ENCODE data around the gene CCDC141.
"Not testable (repeated sequence)": the region's sequence is repeated elsewhere in the genome, so short reads cannot be mapped to it uniquely, and the experiment has no call there.

CCDC141 gene

GRCh38 chr2:179037807-179038206 lies 12.1 kb downstream of the CCDC141 start:
- no peak for DNase-seq

GRCh38 chr2:179036353-179036905 lies 13.5 kb downstream of the CCDC141 start:
- no peak for DNase-seq

GRCh38 chr2:179031731-179032408 lies 18.1 kb downstream of the CCDC141 start:
- DNase-seq = peak; percentile 50

GRCh38 chr2:179024445-179024844 lies 25.5 kb downstream of the CCDC141 start:
- no peak for DNase-seq

GRCh38 chr2:179022685-179023084 lies 27.3 kb downstream of the CCDC141 start:
- DNase-seq = no peak

GRCh38 chr2:179021258-179021657 lies 28.7 kb downstream of the CCDC141 start:
- no peak for DNase-seq

- peak; percentile 75 for DNase-seq
Measured at GRCh38 chr2:179020156-179020750, 29.7 kb downstream of the CCDC141 start.

GRCh38 chr2:179019260-179019659 lies 30.7 kb downstream of the CCDC141 start:
- no peak for DNase-seq

GRCh38 chr2:179017773-179018357 lies 32.1 kb downstream of the CCDC141 start:
- peak; percentile 11 for DNase-seq

GRCh38 chr2:179014189-179014588 lies 35.7 kb downstream of the CCDC141 start:
- not testable (repeated sequence) for DNase-seq

- no peak for DNase-seq
Measured at GRCh38 chr2:179005976-179006375, 44.0 kb downstream of the CCDC141 start.

- no peak for DNase-seq
Measured at GRCh38 chr2:178999476-178999875, 50.5 kb downstream of the CCDC141 start.

- DNase-seq = no peak
Measured at GRCh38 chr2:178998539-178998938, 51.4 kb downstream of the CCDC141 start.

GRCh38 chr2:178997477-178997876 lies 52.5 kb downstream of the CCDC141 start:
- no peak for DNase-seq

GRCh38 chr2:178997067-178997466 lies 52.9 kb downstream of the CCDC141 start:
- DNase-seq = no peak

GRCh38 chr2:178994264-178994663 lies 55.7 kb downstream of the CCDC141 start:
- no peak for DNase-seq

GRCh38 chr2:178993788-178994187 lies 56.1 kb downstream of the CCDC141 start:
- DNase-seq = no peak

- peak; percentile 26 for DNase-seq
Measured at GRCh38 chr2:178992719-178993118, 57.2 kb downstream of the CCDC141 start.

GRCh38 chr2:178990533-178991241 lies 59.2 kb downstream of the CCDC141 start:
- peak; percentile 59 for DNase-seq

- DNase-seq = not testable (repeated sequence)
Measured at GRCh38 chr2:178989424-178989823, 60.5 kb downstream of the CCDC141 start.

GRCh38 chr2:178982652-178983051 lies 67.3 kb downstream of the CCDC141 start:
- not testable (repeated sequence) for DNase-seq

- DNase-seq = no peak
Measured at GRCh38 chr2:178980815-178981214, 69.1 kb downstream of the CCDC141 start.

GRCh38 chr2:178978667-178979066 lies 71.3 kb downstream of the CCDC141 start:
- no peak for DNase-seq
